Activated CD4-positive, alpha-beta T cell treated with anti-CD3 and anti-CD28 coated beads for 1 hour (primary cell): ENCODE data around the gene MICAL3.

Source experiments
- DNase-seq: peaks from one replicate; pipeline ENCODE4 v3.0.0-alpha.2; 2020

MICAL3 gene

GRCh38 chr22:17910561-17911311 is 113.6 kb downstream of the MICAL3 start:
- no peak for DNase-seq

GRCh38 chr22:17907748-17908051 is 116.7 kb downstream of the MICAL3 start:
- DNase-seq, result no peak

GRCh38 chr22:17906978-17907747 is 117.2 kb downstream of the MICAL3 start:
- no peak for DNase-seq

GRCh38 chr22:17905445-17905844 is 118.9 kb downstream of the MICAL3 start:
- no peak for DNase-seq

GRCh38 chr22:17903564-17904295 is 120.6 kb downstream of the MICAL3 start:
- DNase-seq, result no peak

GRCh38 chr22:17902960-17903359 is 121.4 kb downstream of the MICAL3 start:
- DNase-seq, result no peak

GRCh38 chr22:17898375-17898774 is 126.0 kb downstream of the MICAL3 start:
- DNase-seq, result no peak

- DNase-seq, result no peak
These were observed 126.5 kb downstream of the MICAL3 start for GRCh38 chr22:17897858-17898257.

GRCh38 chr22:17897426-17897825 is 126.9 kb downstream of the MICAL3 start:
- DNase-seq, result no peak

GRCh38 chr22:17896586-17896985 is 127.8 kb downstream of the MICAL3 start:
- DNase-seq, result no peak

- DNase-seq, result no peak
These were observed 130.3 kb downstream of the MICAL3 start for GRCh38 chr22:17893900-17894535.

- DNase-seq, result no peak
These were observed 132.0 kb downstream of the MICAL3 start for GRCh38 chr22:17892376-17892775.

- no peak for DNase-seq
These were observed 132.7 kb downstream of the MICAL3 start for GRCh38 chr22:17891481-17892167.

GRCh38 chr22:17890892-17891291 is 133.5 kb downstream of the MICAL3 start:
- no peak for DNase-seq

GRCh38 chr22:17890245-17890671 is 134.1 kb downstream of the MICAL3 start:
- no peak for DNase-seq

GRCh38 chr22:17888855-17889254 is 135.5 kb downstream of the MICAL3 start:
- DNase-seq, result no peak

- no peak for DNase-seq
These were observed 135.9 kb downstream of the MICAL3 start for GRCh38 chr22:17888439-17888838.

- no peak for DNase-seq
These were observed 139.5 kb downstream of the MICAL3 start for GRCh38 chr22:17884893-17885292.

GRCh38 chr22:17884084-17884483 is 140.3 kb downstream of the MICAL3 start:
- no peak for DNase-seq

GRCh38 chr22:17883356-17883755 is 141.0 kb downstream of the MICAL3 start:
- no peak for DNase-seq

- no peak for DNase-seq
These were observed 141.6 kb downstream of the MICAL3 start for GRCh38 chr22:17882727-17883126.

- no peak for DNase-seq
These were observed 142.2 kb downstream of the MICAL3 start for GRCh38 chr22:17882162-17882561.

- no peak for DNase-seq
These were observed 143.0 kb downstream of the MICAL3 start for GRCh38 chr22:17881366-17881765.
